Karpas-422 (cell line): ENCODE results near the gene MT2A. TPM values are rescaled to one million over a fixed set of nuclear protein-coding genes. Genes with fewer than 3 reads are reported as not detected.

Experiments
- DNase-seq: peaks from one replicate; pipeline ENCODE4 v3.0.0-alpha.2; 2015
- H2AFZ ChIP-seq: fragments of 200-600 bp; sonication (generic); 2 replicates; pipeline ENCODE4 v1.6.1; 2014; ENCODE audit warnings: antibody characterized with exemption, low read length, mixed read lengths
- H3K27ac ChIP-seq: fragments of 200-600 bp; sonication (generic); 2 replicates; pipeline ENCODE4 v1.5.1; 2014; ENCODE audit warnings: mild to moderate bottlenecking, low read length, moderate library complexity
- H3K27me3 ChIP-seq: fragments of 200-600 bp; sonication (generic); 2 replicates; pipeline ENCODE4 v1.6.1; 2014; ENCODE audit warnings: low read length, mixed read lengths
- H3K36me3 ChIP-seq: fragments of 200-600 bp; sonication (generic); 2 replicates; pipeline ENCODE4 v1.6.1; 2014; ENCODE audit warnings: low read length, mixed read lengths; ENCODE audit not compliant: insufficient read depth
- H3K4me1 ChIP-seq: fragments of 200-600 bp; sonication (generic); 2 replicates; pipeline ENCODE4 v1.6.1; 2014; ENCODE audit warnings: mild to moderate bottlenecking, low read length, mixed read lengths
- H3K4me2 ChIP-seq: fragments of 200-600 bp; sonication (generic); 2 replicates; pipeline ENCODE4 v1.6.1; 2014; ENCODE audit warnings: low read length, low read depth, mild to moderate bottlenecking; ENCODE audit not compliant: poor library complexity, severe bottlenecking
- H3K4me3 ChIP-seq: fragments of 200-600 bp; sonication (generic); 2 replicates; pipeline ENCODE4 v1.5.1; 2014; ENCODE audit warnings: mild to moderate bottlenecking, antibody characterized with exemption, low read length, mixed read lengths
- H3K79me2 ChIP-seq: fragments of 200-600 bp; sonication (generic); 2 replicates; pipeline ENCODE4 v1.6.1; 2014; ENCODE audit warnings: mild to moderate bottlenecking, low read length, mixed read lengths
- H3K9ac ChIP-seq: fragments of 200-600 bp; sonication (generic); 2 replicates; pipeline ENCODE4 v1.6.0; 2014; ENCODE audit warnings: low read length
- H3K9me2 ChIP-seq: fragments of 200-600 bp; sonication (generic), shearing (Covaris generic); replicated peaks from 2 replicates; pipeline ENCODE4 v1.6.0; 2014; ENCODE audit warnings: mild to moderate bottlenecking, low read length, moderate library complexity; ENCODE audit not compliant: insufficient read depth
- H3K9me3 ChIP-seq: fragments of 300-700, 200-600 bp; sonication (generic); 2 replicates; pipeline ENCODE4 v1.6.1; 2014; ENCODE audit warnings: low read length, mixed read lengths
- H4K20me1 ChIP-seq: fragments of 200-600 bp; sonication (generic); 2 replicates; pipeline ENCODE4 v1.6.1; 2014; ENCODE audit warnings: mild to moderate bottlenecking, antibody characterized with exemption, low read length, low read depth; ENCODE audit not compliant: insufficient read depth
- total RNA-seq: library from RNA; depleted of rRNA; stranded (reverse); fragments of >200 nt; shearing (Covaris generic); gene quantifications from 2 replicates; pipeline ENCODE4 v1.2.3, GENCODE V29; 2014; ENCODE audit warnings: low replicate concordance; rRNA removed

The MT2A gene
- total RNA-seq, 1 experiment from 2014 or later: 385 TPM

DNA sequence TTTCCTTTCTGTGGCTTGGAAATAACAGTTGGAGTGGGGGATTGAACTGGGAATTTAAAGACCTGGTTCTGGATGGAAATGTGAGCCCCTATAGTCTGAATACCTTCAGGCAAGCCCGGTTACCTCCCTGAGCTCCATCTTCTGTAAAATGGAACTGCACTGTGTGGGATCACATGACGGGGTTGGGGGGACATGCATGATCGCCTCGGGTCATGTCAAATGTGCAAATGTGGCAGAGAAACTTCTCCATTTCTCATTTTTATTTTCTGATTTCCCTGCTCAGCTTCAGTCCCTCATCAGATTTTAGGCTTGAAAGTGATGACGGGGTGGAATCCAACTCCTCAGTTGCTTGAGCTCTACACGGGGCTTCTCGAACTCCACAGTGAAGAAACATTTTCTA is 44.8 kb downstream of the MT2A start:
- Histone ChIP-seq H3K4me2 (peak overlapping the region; percentile 76), H3K9ac (peak overlapping the region; percentile 55), H3K36me3 (no peaks in the 10 kb centered on the region), H3K4me3 (peak overlapping the region; percentile 37), H3K9me3 (no peaks in the 10 kb centered on the region), H3K27me3 (no peaks in the 10 kb centered on the region), H3K79me2 (no peaks in the 10 kb centered on the region), H2AFZ (peak overlapping the region; percentile 18; the same call in 1 of the 2 replicates), H3K4me1 (peaks cover 40% of the 10 kb centered on the region), H3K27ac (peak overlapping the region; percentile 85), H3K9me2 (no peaks in the 10 kb centered on the region), H4K20me1 (no peaks in the 10 kb centered on the region)
- DNase-seq: peak; percentile 89

DNA sequence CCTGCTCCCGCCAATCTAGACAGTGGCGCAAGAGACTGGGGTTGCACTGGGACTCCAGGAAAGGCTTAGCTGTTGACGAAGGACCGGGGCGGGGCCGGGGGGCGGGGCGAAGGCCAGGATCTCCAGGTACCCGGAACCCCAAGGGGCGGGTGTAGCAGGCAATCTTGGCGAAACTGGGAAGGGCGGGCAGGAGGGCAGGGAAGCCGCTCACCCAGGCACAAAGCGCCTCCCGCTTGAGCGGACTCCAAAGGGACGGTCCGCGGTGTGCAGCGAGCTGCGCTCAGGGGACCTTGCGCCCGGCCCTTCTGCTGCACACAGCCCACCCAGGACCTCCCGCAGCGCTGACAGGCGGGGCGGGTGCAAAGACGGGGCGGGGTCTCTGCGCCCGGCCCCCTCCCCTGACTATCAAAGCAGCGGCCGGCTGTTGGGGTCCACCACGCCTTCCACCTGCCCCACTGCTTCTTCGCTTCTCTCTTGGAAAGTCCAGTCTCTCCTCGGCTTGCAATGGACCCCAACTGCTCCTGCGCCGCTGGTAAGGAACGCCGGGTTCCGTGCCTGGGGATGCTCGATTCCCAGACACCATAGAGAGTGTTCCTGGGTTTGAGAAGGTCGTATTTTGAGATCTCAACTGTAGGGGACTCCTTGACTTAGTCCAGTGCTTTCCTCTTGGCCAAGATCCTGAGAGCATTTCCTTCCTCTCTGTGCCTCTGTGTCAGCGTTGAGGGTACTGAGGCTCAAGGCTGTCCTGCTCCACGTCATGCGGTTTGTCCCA is 49.4 kb downstream of the MT2A start, which contains the start of gene MT1F:
Gene MT1F, plus strand, starts transcription at position 405 of the 772 bp plus-strand sequence. Its CDS starts 100 bp downstream, at position 505.
- Histone ChIP-seq H3K4me1 (peaks cover 42% of the 10 kb centered on the region), H3K9ac (peak within 1 kb of the TSS; percentile 71), H3K27ac (no peak within 1 kb of the TSS), H3K27me3 (no peaks in the 10 kb centered on the region), H3K36me3 (no peaks in the 10 kb centered on the region), H3K9me2 (no peaks in the 10 kb centered on the region), H3K4me3 (peak within 1 kb of the TSS; percentile 73), H3K79me2 (no peaks in the 10 kb centered on the region), H4K20me1 (no peaks in the 10 kb centered on the region), H3K4me2 (peak within 1 kb of the TSS; percentile 84), H3K9me3 (no peaks in the 10 kb centered on the region), H2AFZ (peak within 1 kb of the TSS; percentile 78; the same call in 1 of the 2 replicates)
- DNase-seq: peak; percentile 87

DNA sequence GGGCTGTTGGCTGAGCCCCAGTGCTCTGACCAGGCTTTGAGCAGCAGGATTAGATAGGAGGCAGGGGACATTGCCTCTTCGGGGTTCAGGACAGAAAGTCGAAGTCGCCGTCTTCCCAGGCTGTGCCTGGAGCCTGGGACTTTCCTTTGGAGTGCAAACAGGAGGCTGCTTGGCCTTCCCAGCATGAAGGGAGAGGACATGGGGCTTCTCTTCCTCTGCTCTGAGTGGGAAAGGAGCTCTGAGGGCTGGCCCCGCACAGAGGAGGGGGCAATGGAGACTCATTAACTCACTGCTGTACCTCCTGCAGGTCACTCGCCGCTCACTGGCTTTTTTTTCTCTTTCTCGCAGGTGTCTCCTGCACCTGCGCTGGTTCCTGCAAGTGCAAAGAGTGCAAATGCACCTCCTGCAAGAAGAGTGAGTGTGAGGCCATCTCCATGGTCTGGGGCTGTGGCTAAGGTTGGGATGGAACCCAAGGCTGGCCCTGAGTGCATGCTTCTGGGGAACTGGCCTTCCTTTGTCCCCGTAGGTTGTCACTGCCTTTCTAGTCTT is 50.0 kb downstream of the MT2A start:
- Histone ChIP-seq H3K4me2 (peak overlapping the region; percentile 84), H3K9me2 (no peaks in the 10 kb centered on the region), H3K4me3 (peak overlapping the region; percentile 73), H3K27ac (no peak overlapping the region), H3K9me3 (no peaks in the 10 kb centered on the region), H3K9ac (peak overlapping the region; percentile 71), H3K79me2 (no peaks in the 10 kb centered on the region), H3K36me3 (no peaks in the 10 kb centered on the region), H3K4me1 (peaks cover 36% of the 10 kb centered on the region), H2AFZ (peak overlapping the region; percentile 78; the same call in 1 of the 2 replicates), H4K20me1 (no peaks in the 10 kb centered on the region), H3K27me3 (no peaks in the 10 kb centered on the region)
- no peak for DNase-seq

Other genes with a start within 250 kb of the MT2A start
- 243 and 284 TPM in 2 replicates for gene AMFR, start 183.0 kb upstream of the MT2A start, total RNA-seq
- 73.2 and 170 TPM in 2 replicates for gene NUDT21, start 157.3 kb upstream of the MT2A start, total RNA-seq
- 51.9 and 61.0 TPM in 2 replicates for gene OGFOD1, start 157.0 kb upstream of the MT2A start, total RNA-seq
- gene BBS2, start 88.6 kb upstream of the MT2A start, total RNA-seq: 55.5 and 66.2 TPM in 2 replicates
- gene MT4, start 43.5 kb upstream of the MT2A start, total RNA-seq: not detected in 2 replicates
- gene MT3, start 19.1 kb upstream of the MT2A start, total RNA-seq: not detected in 2 replicates
- not detected in 2 replicates for gene MT1E, start 17.2 kb downstream of the MT2A start, total RNA-seq
- not detected in 2 replicates for gene MT1M, start 24.1 kb downstream of the MT2A start, total RNA-seq
- not detected in 2 replicates for gene MT1A, start 30.1 kb downstream of the MT2A start, total RNA-seq
- gene MT1B, start 43.3 kb downstream of the MT2A start, total RNA-seq: 2.7 and 5.7 TPM in 2 replicates
- gene MT1F, start 49.4 kb downstream of the MT2A start, total RNA-seq: 36.3 and 68.5 TPM in 2 replicates
- not detected in 2 replicates for gene MT1G, start 59.5 kb downstream of the MT2A start, total RNA-seq
- 4.6 TPM in 1 of 2 replicates, not detected in the other for gene MT1H, start 61.2 kb downstream of the MT2A start, total RNA-seq
- 238 and 374 TPM in 2 replicates for gene MT1X, start 73.9 kb downstream of the MT2A start, total RNA-seq
- 112 and 116 TPM in 2 replicates for gene NUP93, start 121.5 kb downstream of the MT2A start, total RNA-seq